IPS DF 6.9 (cell line): ENCODE results near the gene FOXN1.

Experiments used
- DNase-seq: peaks from one replicate; pipeline ENCODE4 v3.0.0-alpha.2; 2013; ENCODE audit warnings: low read depth, low spot score
- H3K27ac ChIP-seq: one replicate; pipeline ENCODE4 v1.5.1; 2013; ENCODE audit warnings: low read length, control low read depth
- H3K27me3 ChIP-seq: 2 replicates; pipeline ENCODE4 v1.6.1; 2013; ENCODE audit warnings: mild to moderate bottlenecking, low read length; ENCODE audit not compliant: control insufficient read depth, insufficient read depth
- H3K36me3 ChIP-seq: 2 replicates; pipeline ENCODE4 v1.6.1; 2013; ENCODE audit warnings: low read length; ENCODE audit not compliant: control insufficient read depth, insufficient read depth
- H3K4me1 ChIP-seq: 2 replicates; pipeline ENCODE4 v1.6.1; 2013; ENCODE audit warnings: low read length; ENCODE audit not compliant: control insufficient read depth, insufficient read depth
- H3K4me3 ChIP-seq: 2 replicates; pipeline ENCODE4 v1.5.1; 2013; ENCODE audit warnings: mild to moderate bottlenecking, low read length
- H3K9me3 ChIP-seq: 2 replicates; pipeline ENCODE4 v1.6.1; 2013; ENCODE audit warnings: low read length, inconsistent platforms; ENCODE audit not compliant: control insufficient read depth, insufficient read depth
- WGBS: extraction: QIAGEN DNeasy Blood & Tissue Kit; methylation state at CpG from one replicate; pipeline ENCODE4 v1.1.7; 2013; ENCODE audit warnings: mixed read lengths, missing lambda C conversion rate; ENCODE audit not compliant: insufficient read length, insufficient coverage; 5-methylcytosine and 5-hydroxymethylcytosine counted together

FOXN1 gene

DNA sequence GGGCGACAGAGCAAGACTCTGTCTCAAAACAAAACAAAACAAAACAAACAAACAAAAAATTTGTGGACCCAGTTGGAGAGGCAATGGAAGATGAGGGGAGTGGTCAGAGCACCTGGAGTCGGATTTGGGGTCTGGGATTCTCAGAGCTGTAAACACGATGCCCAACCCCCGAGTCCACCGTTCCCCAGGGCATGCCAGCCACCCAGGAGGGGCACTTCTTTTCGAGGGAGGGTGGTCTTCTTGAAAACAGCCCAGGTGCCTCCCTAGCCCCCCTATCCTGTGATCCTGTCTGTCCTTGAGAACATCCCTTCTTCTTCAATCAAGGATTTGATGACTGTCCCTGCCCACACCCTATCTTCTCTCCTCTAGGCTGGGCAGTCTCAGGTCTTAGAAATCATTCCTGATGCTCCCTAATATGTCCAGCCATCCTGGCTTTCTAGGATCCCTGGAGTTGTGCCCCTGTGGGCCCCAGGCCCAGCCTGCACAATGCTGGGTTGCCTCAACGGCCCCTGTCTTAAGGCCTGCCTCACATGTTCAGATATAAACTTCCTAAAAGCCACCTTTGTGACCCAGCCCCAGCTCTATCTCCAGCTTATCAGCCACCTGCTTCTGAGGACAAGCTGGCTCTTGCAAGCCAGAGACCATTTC, 35.8 kb upstream of the FOXN1 start:
- H3K9me3 ChIP-seq: no peaks in the 10 kb centered on the region
- no CpG with 5 or more reads among the region's 7 CpGs for WGBS
- H3K4me1 ChIP-seq: no peaks in the 10 kb centered on the region
- no peak overlapping the region for H3K27ac ChIP-seq
- no peaks in the 10 kb centered on the region for H3K36me3 ChIP-seq
- DNase-seq: no peak
- no peaks in the 10 kb centered on the region for H3K27me3 ChIP-seq
- no peak overlapping the region for H3K4me3 ChIP-seq

DNA sequence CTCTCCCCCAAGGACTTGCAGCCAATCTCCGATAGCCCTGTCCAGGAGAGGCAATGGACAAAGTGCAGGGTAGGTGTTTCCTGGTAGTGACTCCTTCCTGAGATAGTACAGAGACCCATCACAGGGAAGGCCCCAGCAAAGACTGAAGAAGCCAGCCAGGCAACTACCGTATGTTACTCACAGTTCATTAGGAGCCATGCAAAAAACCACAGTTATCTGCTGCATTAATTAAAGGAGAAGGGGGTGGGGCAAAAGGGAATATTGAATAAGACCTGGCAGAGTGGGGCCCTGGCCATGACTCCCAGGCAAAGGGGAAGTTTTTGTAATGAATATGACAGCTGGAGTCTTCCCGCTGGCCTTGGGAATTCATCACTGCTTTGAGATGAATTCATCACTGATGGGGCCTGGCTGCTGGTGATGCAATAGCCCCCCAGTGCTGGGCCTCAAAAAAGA, 35.2 kb upstream of the FOXN1 start:
- H3K36me3 ChIP-seq: no peaks in the 10 kb centered on the region
- no peaks in the 10 kb centered on the region for H3K27me3 ChIP-seq
- H3K4me1 ChIP-seq: no peaks in the 10 kb centered on the region
- no peaks in the 10 kb centered on the region for H3K9me3 ChIP-seq
- WGBS: no CpG with 5 or more reads among the region's 3 CpGs
- no peak for DNase-seq
- no peak overlapping the region for H3K27ac ChIP-seq
- no peak overlapping the region for H3K4me3 ChIP-seq

DNA sequence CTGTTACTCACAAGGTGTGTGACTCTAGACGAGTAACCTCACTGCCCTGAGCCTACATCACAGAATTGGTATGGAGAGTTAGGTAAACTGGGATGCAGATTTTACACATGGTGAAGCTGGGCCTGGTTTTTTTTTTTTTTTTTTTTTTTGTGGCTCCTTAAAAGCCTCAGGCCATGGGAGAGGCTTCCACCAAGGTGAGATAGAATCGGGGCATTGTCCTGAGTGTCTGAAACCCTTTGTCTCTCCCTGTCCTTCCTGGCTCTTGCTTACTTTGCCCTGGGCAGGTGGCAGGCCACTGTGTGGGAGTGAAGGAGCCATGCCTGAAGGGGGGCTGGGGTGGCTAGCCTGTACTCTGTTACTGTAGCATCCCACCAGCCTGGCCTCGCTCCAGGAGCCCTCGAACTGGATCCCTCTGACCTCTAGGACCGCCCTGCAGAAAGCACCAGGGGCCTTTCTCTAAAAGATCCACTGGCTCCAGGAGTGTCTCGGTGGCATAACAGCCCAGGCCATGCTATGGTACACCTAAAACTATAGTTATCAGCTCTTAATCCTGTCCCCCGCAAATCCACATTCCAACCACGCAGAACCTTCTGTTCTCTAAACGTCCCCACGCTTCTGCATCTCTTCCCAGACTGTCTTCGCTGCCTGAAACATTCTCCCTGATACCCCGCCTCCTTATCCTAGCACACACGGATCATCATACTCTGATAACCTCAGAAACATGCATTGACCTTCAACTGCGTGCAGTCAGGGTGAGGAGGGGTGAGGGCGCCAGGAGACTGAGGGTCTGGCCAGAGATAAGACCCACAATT, 34.4 kb upstream of the FOXN1 start:
- DNase-seq: no peak
- no peak overlapping the region for H3K4me3 ChIP-seq
- no CpG with 5 or more reads among the region's 15 CpGs for WGBS
- H3K9me3 ChIP-seq: no peaks in the 10 kb centered on the region
- H3K27me3 ChIP-seq: no peaks in the 10 kb centered on the region
- no peak overlapping the region for H3K27ac ChIP-seq
- no peaks in the 10 kb centered on the region for H3K36me3 ChIP-seq
- H3K4me1 ChIP-seq: no peaks in the 10 kb centered on the region

DNA sequence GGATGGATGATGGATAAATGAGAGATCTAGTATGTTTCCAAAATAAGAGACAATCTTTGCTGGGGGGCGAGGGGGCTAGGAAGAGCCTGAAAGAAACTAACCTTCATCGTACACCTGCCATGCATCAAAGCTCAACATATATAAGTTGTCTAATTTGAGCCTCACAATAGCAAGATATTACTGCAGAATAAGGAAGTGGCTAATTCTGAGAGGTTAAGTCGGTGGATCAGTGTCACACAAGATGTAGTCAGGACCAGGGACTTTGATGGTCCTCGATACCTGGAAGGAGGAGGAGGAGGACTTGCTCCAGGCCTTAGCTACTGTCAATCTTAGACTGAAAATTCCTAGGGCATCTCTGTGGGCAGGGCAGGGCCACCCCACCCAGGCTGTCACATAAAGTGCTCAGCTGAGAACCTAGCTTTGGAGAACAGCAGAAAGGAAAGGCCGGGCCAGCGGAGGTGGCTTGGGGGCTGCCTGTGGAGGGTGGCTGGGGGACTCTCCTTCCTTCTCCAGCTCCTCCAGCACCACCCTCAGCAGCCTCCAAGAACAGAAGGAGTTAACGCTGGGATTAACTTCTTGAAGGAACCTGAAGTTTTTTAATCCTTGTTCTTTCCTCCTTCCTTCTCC, 33.2 kb upstream of the FOXN1 start:
- H3K4me1 ChIP-seq: no peaks in the 10 kb centered on the region
- no peaks in the 10 kb centered on the region for H3K9me3 ChIP-seq
- H3K4me3 ChIP-seq: no peak overlapping the region
- H3K36me3 ChIP-seq: no peaks in the 10 kb centered on the region
- no peaks in the 10 kb centered on the region for H3K27me3 ChIP-seq
- DNase-seq: no peak
- no peak overlapping the region for H3K27ac ChIP-seq
- WGBS: no CpG with 5 or more reads among the region's 7 CpGs

DNA sequence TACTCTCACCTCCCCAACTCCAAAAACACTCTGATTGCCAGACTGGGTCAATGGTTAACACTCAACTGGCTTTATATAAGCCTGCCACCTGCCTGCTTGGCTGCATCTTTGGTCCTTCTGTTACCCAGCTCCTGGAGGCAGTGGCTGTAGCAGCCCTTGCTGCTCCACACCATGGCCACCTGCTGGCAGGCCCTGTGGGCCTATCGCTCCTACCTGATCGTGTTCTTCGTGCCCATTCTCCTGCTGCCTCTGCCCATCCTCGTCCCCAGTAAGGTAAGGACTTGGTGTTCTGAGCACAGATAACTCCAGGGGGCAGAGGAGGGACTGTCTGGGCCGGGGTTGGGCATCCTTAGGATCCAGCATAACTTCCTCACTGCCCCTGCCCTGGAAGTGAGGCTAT, 32.6 kb upstream of the FOXN1 start, which contains the start of gene SLC13A2:
TSS of gene SLC13A2 (plus strand) at position 103 of the 400 bp plus-strand sequence. CDS start at position 172, 69 bp downstream.
- no peaks in the 10 kb centered on the region for H3K9me3 ChIP-seq
- H3K4me3 ChIP-seq: no peak within 1 kb of the TSS
- WGBS: no CpG with 5 or more reads among the region's 5 CpGs
- DNase-seq: no peak
- no peak within 1 kb of the TSS for H3K27ac ChIP-seq
- H3K27me3 ChIP-seq: no peaks in the 10 kb centered on the region
- no peaks in the 10 kb centered on the region for H3K36me3 ChIP-seq
- H3K4me1 ChIP-seq: no peaks in the 10 kb centered on the region

DNA sequence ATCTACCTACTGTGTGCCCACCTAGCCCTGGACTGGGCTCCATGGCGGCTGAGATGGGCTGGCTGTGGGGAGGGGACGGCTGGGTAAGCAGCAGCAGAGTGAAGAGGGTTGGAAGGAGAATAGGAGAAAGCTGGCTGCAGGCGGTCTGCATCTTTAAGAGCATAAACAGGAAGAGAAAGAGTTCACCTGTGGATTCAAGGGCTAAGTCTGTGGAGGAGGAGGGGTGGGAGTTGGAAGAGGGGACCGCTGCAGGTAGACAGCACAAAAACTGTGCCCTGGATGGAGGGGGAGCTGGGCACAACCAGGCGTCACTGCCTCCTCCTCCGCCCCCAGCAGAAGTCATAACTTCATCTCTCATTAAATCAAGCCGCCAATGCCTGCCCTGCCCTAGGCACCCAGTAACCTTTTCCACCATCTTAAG, 32.0 kb upstream of the FOXN1 start:
- H3K27ac ChIP-seq: no peak overlapping the region
- no CpG with 5 or more reads among the region's 7 CpGs for WGBS
- no peaks in the 10 kb centered on the region for H3K27me3 ChIP-seq
- H3K9me3 ChIP-seq: no peaks in the 10 kb centered on the region
- no peak for DNase-seq
- H3K36me3 ChIP-seq: no peaks in the 10 kb centered on the region
- no peaks in the 10 kb centered on the region for H3K4me1 ChIP-seq
- no peak overlapping the region for H3K4me3 ChIP-seq

DNA sequence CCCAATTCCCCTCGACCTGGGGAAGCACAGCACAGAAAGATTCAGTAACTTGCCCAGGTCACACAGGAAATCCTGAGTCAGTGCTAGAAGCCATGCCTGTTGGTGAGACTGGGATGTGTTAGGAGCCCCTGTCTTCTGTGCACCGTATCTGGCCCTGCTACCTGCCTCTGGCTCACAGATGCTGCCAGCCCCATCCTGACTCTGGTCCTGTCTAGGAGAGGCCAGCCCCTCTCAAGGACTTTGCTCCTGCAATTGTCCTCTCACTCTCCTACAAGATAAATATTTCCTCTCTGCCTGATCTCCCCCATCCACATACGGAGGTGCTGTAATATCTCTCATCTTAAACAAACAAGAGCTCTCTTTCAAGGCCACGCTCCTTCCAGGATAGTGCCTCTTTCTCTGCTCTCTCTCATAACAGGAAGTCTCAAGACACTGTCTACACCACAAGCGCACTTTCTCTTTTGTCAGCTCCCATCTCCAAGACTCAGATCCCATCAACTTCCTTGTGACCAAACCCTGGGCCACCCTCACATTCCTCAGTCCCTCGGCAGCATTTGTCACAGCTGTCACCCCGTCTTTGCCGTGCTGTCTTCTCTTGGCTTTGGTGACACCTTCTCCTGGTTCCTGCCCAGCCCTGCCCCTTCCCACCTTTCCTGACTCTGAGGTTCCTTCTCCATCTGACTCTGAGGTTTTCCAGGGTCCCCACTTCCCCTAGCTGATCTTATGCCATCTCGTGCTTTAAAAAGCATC, 30.8 kb upstream of the FOXN1 start:
- Histone ChIP-seq H3K36me3 (no peaks in the 10 kb centered on the region), H3K4me3 (no peak overlapping the region), H3K27me3 (no peaks in the 10 kb centered on the region), H3K27ac (no peak overlapping the region), H3K4me1 (no peaks in the 10 kb centered on the region), H3K9me3 (no peaks in the 10 kb centered on the region)
- WGBS: no CpG with 5 or more reads among the region's 9 CpGs
- no peak for DNase-seq

DNA sequence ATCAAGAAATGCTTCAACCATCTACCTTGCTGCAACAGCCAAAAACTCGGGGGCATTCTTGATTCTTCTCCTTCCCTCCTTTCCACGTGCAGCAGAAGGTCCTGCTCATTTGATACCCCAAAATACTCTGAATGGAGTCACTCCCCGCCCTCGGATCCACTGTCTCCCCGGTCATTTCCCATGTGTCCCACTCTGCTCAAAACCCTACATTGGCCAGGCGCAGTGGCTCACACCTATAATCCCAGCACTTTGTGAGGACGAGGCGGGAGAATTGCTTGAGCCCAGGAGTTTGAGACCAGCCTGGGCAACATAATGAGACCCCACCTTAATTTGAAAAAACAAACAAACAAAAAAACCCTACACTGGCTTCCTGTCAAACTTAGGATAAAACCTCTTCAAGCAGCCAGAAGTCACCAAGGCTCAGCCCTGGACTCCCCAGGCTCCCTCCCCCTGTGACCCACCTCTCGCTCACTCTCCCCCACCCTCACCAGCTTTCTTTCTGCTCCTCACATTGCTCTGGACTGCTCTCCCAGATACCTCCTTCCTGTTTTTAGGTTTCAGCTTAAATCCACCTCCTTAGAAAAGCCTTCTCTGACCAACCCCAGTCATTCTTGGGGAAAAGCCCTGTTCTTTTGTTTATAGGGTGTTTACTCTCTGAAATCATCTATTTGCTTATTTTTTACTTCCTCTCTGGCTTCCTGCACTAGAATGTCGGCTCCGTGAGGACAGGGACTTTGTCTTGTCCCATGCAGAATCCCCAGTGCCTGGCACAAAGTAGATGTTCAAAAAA, 29.9 kb upstream of the FOXN1 start:
- DNase-seq: no peak
- no peaks in the 10 kb centered on the region for H3K9me3 ChIP-seq
- H3K4me1 ChIP-seq: peaks cover 4% of the 10 kb centered on the region; the same call in 1 of the 2 replicates
- no peaks in the 10 kb centered on the region for H3K27me3 ChIP-seq
- no peaks in the 10 kb centered on the region for H3K36me3 ChIP-seq
- no peak overlapping the region for H3K27ac ChIP-seq
- no CpG with 5 or more reads among the region's 11 CpGs for WGBS
- no peak overlapping the region for H3K4me3 ChIP-seq

DNA sequence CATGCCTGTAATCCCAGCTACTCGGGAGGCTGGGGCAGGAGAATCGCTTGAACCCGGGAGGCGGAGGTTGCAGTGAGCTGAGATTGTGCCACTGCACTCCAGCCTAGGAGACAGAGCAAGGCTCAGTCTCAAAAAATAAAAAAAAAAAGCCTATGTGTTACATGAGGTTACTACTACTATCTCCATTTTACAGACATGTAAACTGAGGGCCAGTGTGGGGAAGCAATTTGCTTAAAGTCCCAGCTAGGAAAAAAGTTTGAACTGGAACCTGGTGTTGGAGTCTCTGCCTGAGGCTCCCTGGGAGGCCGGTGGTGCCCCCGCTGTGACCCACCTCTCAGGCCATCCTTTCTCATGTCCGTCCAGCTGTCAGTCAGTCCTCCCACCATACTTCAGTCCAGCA, 28.2 kb upstream of the FOXN1 start:
- Histone ChIP-seq H3K4me1 (peaks cover 4% of the 10 kb centered on the region; the same call in 1 of the 2 replicates), H3K27ac (no peak overlapping the region), H3K27me3 (no peaks in the 10 kb centered on the region), H3K9me3 (no peaks in the 10 kb centered on the region), H3K4me3 (no peak overlapping the region), H3K36me3 (no peaks in the 10 kb centered on the region)
- no CpG with 5 or more reads among the region's 7 CpGs for WGBS
- no peak for DNase-seq
